ENCODE measurements around the gene MN1.

The MN1 gene

GRCh38 chr22:27799827-27800249 is 1.7 kb downstream of the MN1 start:
- H3K4me3 ChIP-seq (ENCODE audit: low read depth, low read length): no peak overlapping the region
- DNase-seq (ENCODE audit: low read depth): no peak
- TF ChIP-seq CTCF (IDR thresholded peaks at IDR 0.05; ENCODE audit: low read depth, low read length, missing control alignments): no peak

GRCh38 chr22:27799015-27799826 is 2.3 kb downstream of the MN1 start:
- H3K4me3 ChIP-seq (ENCODE audit: low read depth, low read length): no peak overlapping the region
- DNase-seq (ENCODE audit: low read depth): no peak
- no peak for TF ChIP-seq CTCF (IDR thresholded peaks at IDR 0.05; ENCODE audit: low read depth, low read length, missing control alignments)

- H3K4me3 ChIP-seq (ENCODE audit: low read depth, low read length): no peak overlapping the region
- no peak for TF ChIP-seq CTCF (IDR thresholded peaks at IDR 0.05; ENCODE audit: low read depth, low read length, missing control alignments)
- DNase-seq (ENCODE audit: low read depth): no peak
Observed at GRCh38 chr22:27798511-27799014, 3.0 kb downstream of the MN1 start.

- H3K4me3 ChIP-seq (ENCODE audit: low read depth, low read length): no peak overlapping the region
- no peak for TF ChIP-seq CTCF (IDR thresholded peaks at IDR 0.05; ENCODE audit: low read depth, low read length, missing control alignments)
- no peak for DNase-seq (ENCODE audit: low read depth)
Observed at GRCh38 chr22:27797520-27798391, 3.8 kb downstream of the MN1 start.

GRCh38 chr22:27796829-27797519 is 4.6 kb downstream of the MN1 start:
- TF ChIP-seq CTCF (IDR thresholded peaks at IDR 0.05; ENCODE audit: low read depth, low read length, missing control alignments): no peak
- no peak overlapping the region for H3K4me3 ChIP-seq (ENCODE audit: low read depth, low read length)
- DNase-seq (ENCODE audit: low read depth): no peak

- no peak overlapping the region for H3K4me3 ChIP-seq (ENCODE audit: low read depth, low read length)
- no peak for DNase-seq (ENCODE audit: low read depth)
Observed at GRCh38 chr22:27795696-27796517, 5.6 kb downstream of the MN1 start.

More at GRCh38 chr22:27795696-27796517, 5.6 kb downstream of the MN1 start:
- no peak for TF ChIP-seq CTCF (IDR thresholded peaks at IDR 0.05; ENCODE audit: low read depth, low read length, missing control alignments)

Measured in GM12864 (cell line).